ENCODE data around the gene KCTD16.

The KCTD16 gene

GRCh38 chr5:144385597-144385996 lies 214.9 kb downstream of the KCTD16 start:
- TF ChIP-seq, protein P1, sequence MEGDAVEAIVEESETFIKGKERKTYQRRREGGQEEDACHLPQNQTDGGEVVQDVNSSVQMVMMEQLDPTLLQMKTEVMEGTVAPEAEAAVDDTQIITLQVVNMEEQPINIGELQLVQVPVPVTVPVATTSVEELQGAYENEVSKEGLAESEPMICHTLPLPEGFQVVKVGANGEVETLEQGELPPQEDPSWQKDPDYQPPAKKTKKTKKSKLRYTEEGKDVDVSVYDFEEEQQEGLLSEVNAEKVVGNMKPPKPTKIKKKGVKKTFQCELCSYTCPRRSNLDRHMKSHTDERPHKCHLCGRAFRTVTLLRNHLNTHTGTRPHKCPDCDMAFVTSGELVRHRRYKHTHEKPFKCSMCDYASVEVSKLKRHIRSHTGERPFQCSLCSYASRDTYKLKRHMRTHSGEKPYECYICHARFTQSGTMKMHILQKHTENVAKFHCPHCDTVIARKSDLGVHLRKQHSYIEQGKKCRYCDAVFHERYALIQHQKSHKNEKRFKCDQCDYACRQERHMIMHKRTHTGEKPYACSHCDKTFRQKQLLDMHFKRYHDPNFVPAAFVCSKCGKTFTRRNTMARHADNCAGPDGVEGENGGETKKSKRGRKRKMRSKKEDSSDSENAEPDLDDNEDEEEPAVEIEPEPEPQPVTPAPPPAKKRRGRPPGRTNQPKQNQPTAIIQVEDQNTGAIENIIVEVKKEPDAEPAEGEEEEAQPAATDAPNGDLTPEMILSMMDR (IDR thresholded peaks at IDR 0.05; ENCODE audit: low read depth, low read length, missing control alignments): no peak
- no peak for DNase-seq (ENCODE audit: extremely low read depth, low read depth)
- H3K4me3 ChIP-seq (replicated peaks; ENCODE audit: low read depth, low read length): no peak overlapping the region

GRCh38 chr5:144386315-144386714 lies 215.6 kb downstream of the KCTD16 start:
- TF ChIP-seq, protein P1 (IDR thresholded peaks at IDR 0.05; ENCODE audit: low read depth, low read length, missing control alignments): no peak
- no peak overlapping the region for H3K4me3 ChIP-seq (replicated peaks; ENCODE audit: low read depth, low read length)
- no peak for DNase-seq (ENCODE audit: extremely low read depth, low read depth)

- no peak overlapping the region for H3K4me3 ChIP-seq (replicated peaks; ENCODE audit: low read depth, low read length)
- DNase-seq (ENCODE audit: extremely low read depth, low read depth): no peak
- TF ChIP-seq, protein P1 (IDR thresholded peaks at IDR 0.05; ENCODE audit: low read depth, low read length, missing control alignments): no peak
Observed at GRCh38 chr5:144390133-144390532, 219.5 kb downstream of the KCTD16 start.

DNA sequence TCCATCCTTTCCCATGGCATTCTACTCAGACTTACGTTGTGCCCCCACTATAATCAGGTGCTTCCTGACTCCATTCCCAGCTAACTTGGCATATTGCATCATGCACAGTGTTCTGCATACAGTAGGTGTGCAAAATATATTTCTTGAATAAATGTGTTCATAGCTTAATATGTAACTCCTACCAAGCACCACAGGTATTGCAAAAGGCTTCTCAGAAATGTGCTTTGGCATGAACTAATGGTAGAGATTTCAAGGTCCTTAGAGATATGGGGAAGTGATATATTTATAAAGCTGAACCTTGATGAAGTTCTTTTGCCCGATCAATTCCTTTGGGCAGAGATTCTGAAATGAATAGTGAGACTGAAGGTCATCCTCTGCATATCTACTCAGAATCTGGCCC lies 220.4 kb downstream of the KCTD16 start:
- TF ChIP-seq, protein P1 (IDR thresholded peaks at IDR 0.05; ENCODE audit: low read depth, low read length, missing control alignments): no peak
- no peak overlapping the region for H3K4me3 ChIP-seq (replicated peaks; ENCODE audit: low read depth, low read length)
- DNase-seq (ENCODE audit: extremely low read depth, low read depth): no peak

- DNase-seq (ENCODE audit: extremely low read depth, low read depth): no peak
- TF ChIP-seq, protein P1 (IDR thresholded peaks at IDR 0.05; ENCODE audit: low read depth, low read length, missing control alignments): no peak
Observed at GRCh38 chr5:144393641-144394435, 223.2 kb downstream of the KCTD16 start.

DNA sequence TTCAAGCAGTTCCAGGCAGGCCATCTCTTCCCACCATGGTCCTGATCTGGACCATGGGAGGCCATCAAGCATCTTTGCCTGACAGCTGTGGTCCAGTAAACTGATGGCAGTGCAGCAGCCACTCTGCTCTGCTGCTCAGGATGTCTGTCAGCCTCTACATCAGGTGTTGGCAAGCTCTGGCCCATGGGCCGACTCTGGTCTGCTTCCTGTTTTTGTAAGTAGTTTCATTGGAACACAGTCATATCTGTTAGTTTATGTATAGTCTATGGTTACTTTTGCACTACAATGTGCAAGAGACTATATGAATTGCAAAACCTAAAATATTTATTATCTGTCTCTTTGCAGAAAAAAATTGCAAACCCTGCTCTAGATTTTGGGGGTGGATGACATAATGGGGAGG lies 225.0 kb downstream of the KCTD16 start:
- no peak for DNase-seq (ENCODE audit: extremely low read depth, low read depth)
- TF ChIP-seq, protein P1 (IDR thresholded peaks at IDR 0.05; ENCODE audit: low read depth, low read length, missing control alignments): no peak
- no peak overlapping the region for H3K4me3 ChIP-seq (replicated peaks; ENCODE audit: low read depth, low read length)

More at GRCh38 chr5:144393641-144394435, 223.2 kb downstream of the KCTD16 start:
- no peak overlapping the region for H3K4me3 ChIP-seq (replicated peaks; ENCODE audit: low read depth, low read length)
